ENCODE data around the gene MUSTN1.

Gene MUSTN1

DNA sequence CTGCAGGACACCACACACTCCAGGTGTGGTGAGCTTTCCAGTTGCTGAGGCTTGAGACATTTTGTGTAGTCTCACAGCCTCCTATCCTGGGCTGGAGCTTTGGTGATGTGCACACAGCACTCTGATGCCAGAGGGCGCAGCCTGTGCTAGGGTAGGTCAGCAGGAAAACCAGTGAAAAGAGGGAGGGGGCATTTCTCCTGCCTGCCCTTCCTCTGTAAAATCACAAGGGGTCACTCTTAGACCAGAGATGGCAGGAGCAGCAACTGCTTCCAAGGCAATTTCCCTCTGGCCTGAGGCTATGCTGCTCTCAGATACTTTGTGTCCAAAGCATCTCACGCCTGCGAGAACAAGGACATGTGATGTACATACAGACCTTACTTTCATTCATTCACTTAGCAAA lies 16.5 kb upstream of the MUSTN1 start:
- no peak for DNase-seq (ENCODE audit: low read depth)

GRCh38 chr3:52849656-52850055 lies 14.8 kb upstream of the MUSTN1 start:
- no peak for DNase-seq (ENCODE audit: low read depth)

DNA sequence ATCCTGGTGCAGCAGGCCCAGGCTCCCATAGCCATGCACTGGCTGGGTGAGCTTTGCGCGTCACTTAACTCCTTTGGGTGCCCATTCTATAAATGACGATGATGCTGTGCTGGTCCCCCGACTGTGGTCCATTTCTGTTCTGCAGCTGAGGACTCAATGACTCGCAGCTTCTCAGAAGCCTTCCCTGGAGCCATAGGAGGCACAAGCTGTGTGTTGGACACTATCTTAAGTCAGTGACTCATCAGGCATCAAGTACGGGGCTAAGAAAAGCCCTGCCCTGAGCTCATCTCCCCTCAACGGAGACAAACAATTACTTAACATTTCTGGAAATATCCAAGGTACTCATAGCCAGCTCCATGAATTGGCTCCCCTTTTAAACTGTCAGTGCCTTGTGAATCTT lies 13.8 kb upstream of the MUSTN1 start:
- no peak for DNase-seq (ENCODE audit: low read depth)

- no peak for DNase-seq (ENCODE audit: low read depth)
Observed at GRCh38 chr3:52847726-52848125, 12.9 kb upstream of the MUSTN1 start.

DNA sequence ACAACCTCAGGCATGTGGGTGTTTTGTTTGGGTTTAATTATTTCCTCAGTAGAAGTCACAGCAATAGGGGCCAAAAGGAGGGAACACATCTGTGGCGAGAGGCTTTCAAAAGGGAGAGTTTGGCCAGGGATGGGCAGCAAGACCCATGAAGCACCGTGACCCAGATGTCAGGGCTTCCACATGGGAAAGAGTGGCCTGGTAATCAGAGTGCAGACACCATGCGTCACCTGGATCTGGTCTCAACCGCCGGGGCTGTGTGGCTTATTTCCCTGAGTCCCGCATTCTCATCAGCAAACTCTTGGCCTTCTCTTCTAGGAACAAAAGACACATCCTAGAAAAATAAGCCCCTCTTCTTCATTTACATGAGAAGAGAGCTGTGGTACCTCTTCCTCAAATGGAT lies 12.4 kb upstream of the MUSTN1 start:
- no peak for DNase-seq (ENCODE audit: low read depth)

GRCh38 chr3:52846432-52846965 lies 11.7 kb upstream of the MUSTN1 start:
- no peak for DNase-seq (ENCODE audit: low read depth)

DNA sequence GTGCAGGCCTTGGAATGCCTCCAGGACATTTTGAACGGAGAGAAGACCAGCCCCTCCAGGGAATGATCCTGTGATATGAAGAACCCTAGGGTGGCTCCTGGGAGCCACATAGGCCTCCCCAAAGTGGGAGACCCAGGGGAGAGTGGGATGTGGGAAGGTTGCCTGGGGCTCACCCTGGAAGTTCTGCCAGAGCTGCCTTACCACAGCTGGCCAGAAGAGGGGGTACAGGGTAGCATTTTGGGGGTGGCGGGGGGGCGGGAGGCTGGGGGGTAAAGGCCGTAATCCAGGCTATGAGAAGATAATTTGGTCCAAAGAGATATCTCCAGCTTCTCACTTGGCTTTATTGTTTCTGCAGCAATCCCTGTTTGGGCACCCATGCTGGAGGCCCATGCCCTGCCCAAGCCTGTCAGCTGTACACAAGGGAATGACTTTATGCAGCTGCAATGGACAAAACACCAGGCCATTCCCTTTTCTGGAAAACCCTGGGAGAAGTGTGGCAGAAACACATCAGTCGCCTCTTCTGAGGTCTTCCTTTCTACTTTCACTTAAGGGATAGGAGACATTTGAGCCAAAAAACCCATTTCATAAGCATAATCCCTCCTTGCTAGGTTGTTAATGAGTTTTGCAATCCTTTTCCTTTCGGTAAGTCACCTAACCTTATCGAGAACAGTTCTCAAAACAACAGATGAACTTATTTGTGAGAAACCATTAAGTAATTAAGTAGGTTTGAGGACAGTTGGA lies 11.0 kb upstream of the MUSTN1 start:
- no peak for DNase-seq (ENCODE audit: low read depth)

DNA sequence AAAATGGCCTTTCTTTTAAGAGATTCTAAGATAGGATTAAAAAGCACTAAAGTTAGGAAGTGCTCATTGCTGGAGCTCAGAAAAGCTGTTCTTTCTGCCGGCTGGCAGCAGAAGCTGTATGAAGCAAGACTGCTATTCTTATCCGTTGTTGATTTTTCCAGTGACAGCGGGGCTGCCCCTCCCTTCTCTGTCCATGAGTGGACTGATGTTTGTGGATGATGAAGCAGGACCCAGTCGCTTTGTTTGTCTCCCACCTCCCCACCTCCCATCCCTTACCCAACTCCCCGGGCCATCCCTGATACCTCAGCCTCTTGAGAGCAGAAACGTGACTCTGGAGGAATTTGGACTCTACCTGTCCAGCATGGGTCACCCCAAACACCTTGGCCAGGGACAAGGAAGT lies 10.3 kb upstream of the MUSTN1 start:
- DNase-seq (ENCODE audit: low read depth) = no peak

DNA sequence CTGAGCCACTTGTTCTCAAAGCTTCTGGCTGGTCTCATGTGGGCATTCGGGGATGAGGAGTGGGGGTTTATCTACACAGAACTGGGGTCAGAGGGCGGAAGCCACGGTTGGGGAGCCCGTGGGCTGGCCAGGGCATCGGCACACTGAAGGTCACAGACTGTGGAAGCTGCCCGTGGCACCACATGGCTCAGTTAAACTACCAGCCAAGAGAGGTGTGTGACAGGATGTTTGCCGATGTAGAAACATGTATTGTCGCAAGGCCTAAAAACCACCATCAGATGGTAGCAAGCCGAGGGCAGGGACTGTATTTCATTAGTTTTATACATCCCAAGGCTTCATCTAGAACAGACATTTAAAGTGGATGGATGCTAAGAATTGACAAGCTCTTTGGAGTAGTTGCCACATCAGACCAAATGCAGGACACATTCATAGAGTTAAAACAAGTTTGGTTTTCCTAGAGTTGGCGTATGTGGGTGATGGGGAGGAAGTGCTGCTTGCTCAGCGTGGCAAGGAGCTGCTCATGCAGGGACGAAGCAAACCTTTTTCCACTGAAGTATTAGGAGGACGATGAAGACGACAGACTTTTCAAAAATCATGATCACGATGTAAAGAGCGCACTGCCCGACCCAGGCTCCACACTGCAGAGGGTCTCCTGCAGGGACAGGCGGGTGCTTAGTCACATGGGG lies 9.6 kb upstream of the MUSTN1 start:
- no peak for DNase-seq (ENCODE audit: low read depth)

- no peak for DNase-seq (ENCODE audit: low read depth)
Observed at GRCh38 chr3:52843881-52844280, 9.1 kb upstream of the MUSTN1 start.

- DNase-seq (ENCODE audit: low read depth) = no peak
Observed at GRCh38 chr3:52843108-52843865, 8.5 kb upstream of the MUSTN1 start.

- no peak for DNase-seq (ENCODE audit: low read depth)
Observed at GRCh38 chr3:52842424-52842823, 7.6 kb upstream of the MUSTN1 start.

GRCh38 chr3:52841981-52842340 lies 7.1 kb upstream of the MUSTN1 start:
- no peak for DNase-seq (ENCODE audit: low read depth)

DNA sequence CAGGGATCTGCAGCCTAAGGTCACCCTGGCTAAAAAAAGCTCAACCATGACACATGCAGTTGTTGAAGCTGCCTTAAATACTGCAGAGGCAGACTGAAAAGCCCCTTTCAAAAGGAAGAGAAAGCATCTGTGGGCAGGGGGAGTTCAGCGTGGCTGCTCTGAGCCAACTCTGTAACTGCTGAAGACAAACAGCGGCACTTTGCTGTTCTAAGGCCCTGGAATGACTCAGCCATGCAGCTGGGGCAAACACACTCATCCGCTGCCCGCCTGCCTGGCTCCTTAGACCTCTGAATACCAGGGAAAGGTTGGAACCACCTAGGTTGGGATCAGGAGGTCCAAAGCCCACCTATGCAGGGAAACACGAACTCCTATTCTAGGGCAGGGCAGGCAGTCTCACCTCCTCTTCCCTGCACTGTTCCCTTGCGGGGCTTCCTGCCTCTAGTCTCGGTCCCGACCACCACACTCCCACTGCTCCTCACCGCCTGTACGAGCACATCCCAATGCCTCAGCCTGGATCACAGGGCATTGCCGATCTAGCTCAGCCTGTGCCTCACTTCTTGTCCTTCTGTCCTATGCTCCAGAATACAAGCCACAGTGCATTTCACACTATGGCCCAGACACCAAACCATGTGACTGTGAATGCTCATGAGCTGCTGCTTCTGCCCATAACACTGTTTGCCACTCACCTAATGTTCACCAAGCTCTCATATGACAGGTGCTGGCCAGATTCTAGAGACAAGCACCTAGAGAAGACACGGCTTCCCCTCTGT lies 6.6 kb upstream of the MUSTN1 start:
- no peak for DNase-seq (ENCODE audit: low read depth)

DNA sequence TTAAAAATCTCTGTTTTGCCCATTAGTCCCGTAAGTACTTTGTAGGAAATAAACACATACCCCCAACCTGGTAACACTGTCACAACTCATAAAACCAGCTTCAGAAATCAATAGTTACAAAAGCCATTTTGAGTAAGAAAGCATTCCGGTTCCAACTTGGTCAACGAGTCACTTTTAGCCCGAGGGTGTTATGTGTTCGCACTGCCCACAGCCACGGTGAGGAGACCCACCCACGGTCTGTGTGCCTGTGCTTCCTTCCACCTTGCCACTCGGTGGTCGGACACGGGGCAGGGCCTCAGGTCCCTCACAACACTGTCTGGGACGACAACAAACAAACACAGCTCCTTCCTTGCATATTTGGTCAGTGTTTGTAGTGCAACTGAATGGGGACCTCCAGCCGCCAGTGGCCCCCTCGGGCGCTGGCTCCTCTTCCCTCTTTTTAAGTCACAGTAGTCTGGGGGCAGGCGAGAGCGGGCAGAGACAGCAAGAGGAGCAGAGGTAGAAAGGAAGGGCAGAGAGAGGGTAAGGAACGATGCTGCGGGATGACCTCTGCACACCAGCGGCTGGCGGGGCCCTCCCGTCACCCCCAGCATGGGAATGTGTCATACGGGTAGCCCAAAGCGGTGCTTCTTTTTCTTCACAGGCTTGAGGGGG lies 5.2 kb upstream of the MUSTN1 start:
- no peak for DNase-seq (ENCODE audit: low read depth)

- DNase-seq (ENCODE audit: low read depth) = no peak
Observed at GRCh38 chr3:52839268-52839575, 4.4 kb upstream of the MUSTN1 start.

- DNase-seq (ENCODE audit: low read depth) = no peak
Observed at GRCh38 chr3:52838561-52839267, 3.9 kb upstream of the MUSTN1 start.

DNA sequence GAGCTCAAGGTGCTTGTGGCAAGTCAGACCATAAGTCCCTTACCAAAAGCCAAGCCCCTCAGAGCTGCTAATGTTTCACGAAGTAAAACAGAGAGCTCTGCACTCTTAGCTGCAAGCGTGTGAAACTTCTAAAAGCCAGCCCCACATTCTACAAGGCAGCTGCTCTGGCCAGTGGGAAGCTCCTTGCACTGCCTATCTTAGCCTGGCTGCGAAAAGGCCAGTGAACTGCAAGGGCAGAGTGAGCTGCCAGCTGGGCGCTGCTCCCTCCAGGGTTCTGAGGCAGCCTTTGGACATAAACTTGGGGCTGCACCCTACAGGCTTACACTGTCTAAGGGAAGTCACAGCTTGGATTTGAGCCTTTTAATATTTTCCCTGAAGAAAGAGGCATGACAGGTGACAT lies 2.2 kb upstream of the MUSTN1 start:
- DNase-seq (ENCODE audit: low read depth) = no peak

- no peak for DNase-seq (ENCODE audit: low read depth)
Observed at GRCh38 chr3:52836471-52836845, 1.6 kb upstream of the MUSTN1 start.

- DNase-seq (ENCODE audit: low read depth) = no peak
Observed at GRCh38 chr3:52835766-52836470, 1.1 kb upstream of the MUSTN1 start.

DNA sequence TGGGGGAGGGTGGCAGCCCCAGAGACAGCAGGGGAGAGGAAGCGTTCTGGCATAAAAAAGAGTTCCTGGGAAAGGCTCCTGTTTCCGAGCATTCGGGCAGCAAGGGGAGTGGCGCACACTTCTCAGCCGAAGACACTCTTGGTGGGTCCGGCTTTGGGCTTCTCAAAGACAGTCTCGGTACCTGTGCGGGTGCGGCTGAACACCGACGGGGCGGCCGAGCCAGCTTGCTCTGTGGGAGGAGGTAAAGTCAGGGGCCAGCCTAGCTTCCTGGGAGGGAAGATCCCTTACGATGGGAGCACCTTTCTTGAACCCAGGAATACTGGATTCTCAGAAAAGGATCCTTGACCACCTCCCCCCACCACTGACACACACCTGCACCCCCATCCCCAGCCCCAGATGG lies 1.6 kb downstream of the MUSTN1 start:
- no peak for DNase-seq (ENCODE audit: low read depth)
